ENCODE results near the gene SETMAR. TPM values are rescaled to one million over a fixed set of nuclear protein-coding genes. Genes with fewer than 3 reads are reported as not detected.
"Not testable (repeated sequence)": the region's sequence is repeated elsewhere in the genome, so short reads cannot be mapped to it uniquely, and the experiment has no call there.

Gene SETMAR
- polyA plus RNA-seq, 3 donors = 3.1 to 7.2 (median 3.5) TPM

GRCh38 chr3:4323246-4324027, 20.3 kb downstream of the SETMAR start:
- Histone ChIP-seq H4K20me1 (ENCODE audit: insufficient read depth, low read length) (no peaks in the 10 kb centered on the region), H3K9me3 (replicated peaks in 1 of 2; ENCODE audit: control insufficient read depth in 1 of 2, insufficient read depth in 1 of 2, low read length in 2 of 2) (peaks cover 7 to 20% of the 10 kb centered on the region in 2 donors), H2AFZ (ENCODE audit: insufficient read depth, low read depth, low read length, poor library complexity, severe bottlenecking) (no peak overlapping the region), H3K4me2 (replicated peaks; ENCODE audit: extremely low read depth, low read length, poor library complexity, severe bottlenecking) (no peak overlapping the region), H3K27me3 (ENCODE audit: control insufficient read depth in 2 of 2, insufficient read depth in 2 of 2, low read length in 2 of 2) (no peaks in the 10 kb centered on the region), H3K9ac (ENCODE audit: insufficient read depth, low read length, poor library complexity, severe bottlenecking) (no peak overlapping the region), H3K36me3 (replicated peaks in 1 of 2; ENCODE audit: control insufficient read depth in 1 of 2, insufficient read depth in 2 of 2, low read length in 2 of 2) (peaks cover 0 to 6% of the 10 kb centered on the region in 2 donors), H3K4me3 (replicated peaks in 1 of 3; ENCODE audit: low read depth in 2 of 3, low read length in 3 of 3) (no peak overlapping the region), H3K27ac (ENCODE audit: low read depth in 1 of 2, low read length in 2 of 2) (no peak overlapping the region), H3K4me1 (ENCODE audit: control insufficient read depth in 1 of 2, insufficient read depth in 2 of 2, low read length in 2 of 2) (peaks cover 7 to 12% of the 10 kb centered on the region in 2 donors), H3K79me2 (ENCODE audit: insufficient read depth, low read length) (no peaks in the 10 kb centered on the region)
- Mint-ChIP-seq H3K36me3 (peaks cover 4 to 8% of the 10 kb centered on the region in 2 donors), H3K27me3 (ENCODE audit: low read depth in 3 of 3) (no peaks in the 10 kb centered on the region), H3K4me3 (no peak overlapping the region), H3K27ac (peak overlapping the region in 3 of 7 donors; percentile 13 to 40 (median 32)), H3K9me3 (peaks cover under 1 to 20% (median 7%) of the 10 kb centered on the region in 7 donors), H3K4me1 (peaks cover 26% of the 10 kb centered on the region)
- intact Hi-C loops (cut with micrococcal nuclease) = no loop called here
- DNase-seq = no peak
- TF ChIP-seq CTCF (IDR thresholded peaks at IDR 0.05) = no peak
- no CpG with 5 or more reads among the region's 3 CpGs for WGBS (ENCODE audit: insufficient coverage)

GRCh38 chr3:4326868-4327267, 23.7 kb downstream of the SETMAR start:
- no peak for TF ChIP-seq CTCF (IDR thresholded peaks at IDR 0.05)
- H3K4me1 ChIP-seq (ENCODE audit: control insufficient read depth in 1 of 2, insufficient read depth in 2 of 2, low read length in 2 of 2) = peaks cover 4 to 12% of the 10 kb centered on the region in 2 donors
- H3K9ac ChIP-seq (ENCODE audit: insufficient read depth, low read length, poor library complexity, severe bottlenecking) = no peak overlapping the region
- WGBS (ENCODE audit: insufficient coverage) = 100% methylated on average over 1 of the region's 1 CpG
- H3K4me2 ChIP-seq (replicated peaks; ENCODE audit: extremely low read depth, low read length, poor library complexity, severe bottlenecking) = no peak overlapping the region
- no peaks in the 10 kb centered on the region for H3K79me2 ChIP-seq (ENCODE audit: insufficient read depth, low read length)
- H3K36me3 Mint-ChIP-seq = peaks cover 17 to 24% of the 10 kb centered on the region in 2 donors
- H3K27me3 Mint-ChIP-seq (ENCODE audit: low read depth in 3 of 3) = no peaks in the 10 kb centered on the region
- no peak overlapping the region for H3K4me3 ChIP-seq (replicated peaks in 1 of 3; ENCODE audit: low read depth in 2 of 3, low read length in 3 of 3)
- no peak for DNase-seq
- no peaks in the 10 kb centered on the region for H3K36me3 ChIP-seq (replicated peaks in 1 of 2; ENCODE audit: control insufficient read depth in 1 of 2, insufficient read depth in 2 of 2, low read length in 2 of 2)
- H3K4me3 Mint-ChIP-seq = no peak overlapping the region
- H3K4me1 Mint-ChIP-seq = peaks cover 15% of the 10 kb centered on the region
- H3K27ac Mint-ChIP-seq = no peak overlapping the region
- no peak overlapping the region for H2AFZ ChIP-seq (ENCODE audit: insufficient read depth, low read depth, low read length, poor library complexity, severe bottlenecking)
- intact Hi-C loops (cut with micrococcal nuclease) = no loop called here
- no peak overlapping the region for H3K27ac ChIP-seq (ENCODE audit: low read depth in 1 of 2, low read length in 2 of 2)
- peaks cover 23 to 42% of the 10 kb centered on the region in 2 donors for H3K9me3 ChIP-seq (replicated peaks in 1 of 2; ENCODE audit: control insufficient read depth in 1 of 2, insufficient read depth in 1 of 2, low read length in 2 of 2)
- peaks cover 18 to 43% (median 27%) of the 10 kb centered on the region in 7 donors for H3K9me3 Mint-ChIP-seq
- no peaks in the 10 kb centered on the region for H3K27me3 ChIP-seq (ENCODE audit: control insufficient read depth in 2 of 2, insufficient read depth in 2 of 2, low read length in 2 of 2)
- H4K20me1 ChIP-seq (ENCODE audit: insufficient read depth, low read length) = no peaks in the 10 kb centered on the region

GRCh38 chr3:4329806-4330205, 26.6 kb downstream of the SETMAR start:
- Mint-ChIP-seq H3K9me3 (peaks cover 18 to 41% (median 27%) of the 10 kb centered on the region in 7 donors), H3K36me3 (peaks cover 17 to 24% of the 10 kb centered on the region in 2 donors)
- H3K4me3 Mint-ChIP-seq; H3K9ac ChIP-seq (ENCODE audit: insufficient read depth, low read length, poor library complexity, severe bottlenecking); H3K79me2 ChIP-seq (ENCODE audit: insufficient read depth, low read length); H2AFZ ChIP-seq (ENCODE audit: insufficient read depth, low read depth, low read length, poor library complexity, severe bottlenecking); intact Hi-C loops (cut with micrococcal nuclease); H4K20me1 ChIP-seq (ENCODE audit: insufficient read depth, low read length); H3K36me3 ChIP-seq (replicated peaks in 1 of 2; ENCODE audit: control insufficient read depth in 1 of 2, insufficient read depth in 2 of 2, low read length in 2 of 2); H3K4me3 ChIP-seq (replicated peaks in 1 of 3; ENCODE audit: low read depth in 2 of 3, low read length in 3 of 3); H3K27me3 Mint-ChIP-seq (ENCODE audit: low read depth in 3 of 3); H3K27me3 ChIP-seq (ENCODE audit: control insufficient read depth in 2 of 2, insufficient read depth in 2 of 2, low read length in 2 of 2); H3K4me1 ChIP-seq (ENCODE audit: control insufficient read depth in 1 of 2, insufficient read depth in 2 of 2, low read length in 2 of 2); H3K4me1 Mint-ChIP-seq; H3K4me2 ChIP-seq (replicated peaks; ENCODE audit: extremely low read depth, low read length, poor library complexity, severe bottlenecking); H3K27ac ChIP-seq (ENCODE audit: low read depth in 1 of 2, low read length in 2 of 2); H3K27ac Mint-ChIP-seq; DNase-seq: not testable (repeated sequence)
- H3K9me3 ChIP-seq (replicated peaks in 1 of 2; ENCODE audit: control insufficient read depth in 1 of 2, insufficient read depth in 1 of 2, low read length in 2 of 2) = peaks cover 23 to 42% of the 10 kb centered on the region in 2 donors
